NCI-H1105 treated with DMSO at 0.1 percent for 48 hours (cell line): ENCODE results near the gene SPOCD1.

Experiments
- DNase-seq: peaks from one replicate; lab custom pipeline; 2025; lab: John Stamatoyannopoulos, UW

Gene SPOCD1

DNA sequence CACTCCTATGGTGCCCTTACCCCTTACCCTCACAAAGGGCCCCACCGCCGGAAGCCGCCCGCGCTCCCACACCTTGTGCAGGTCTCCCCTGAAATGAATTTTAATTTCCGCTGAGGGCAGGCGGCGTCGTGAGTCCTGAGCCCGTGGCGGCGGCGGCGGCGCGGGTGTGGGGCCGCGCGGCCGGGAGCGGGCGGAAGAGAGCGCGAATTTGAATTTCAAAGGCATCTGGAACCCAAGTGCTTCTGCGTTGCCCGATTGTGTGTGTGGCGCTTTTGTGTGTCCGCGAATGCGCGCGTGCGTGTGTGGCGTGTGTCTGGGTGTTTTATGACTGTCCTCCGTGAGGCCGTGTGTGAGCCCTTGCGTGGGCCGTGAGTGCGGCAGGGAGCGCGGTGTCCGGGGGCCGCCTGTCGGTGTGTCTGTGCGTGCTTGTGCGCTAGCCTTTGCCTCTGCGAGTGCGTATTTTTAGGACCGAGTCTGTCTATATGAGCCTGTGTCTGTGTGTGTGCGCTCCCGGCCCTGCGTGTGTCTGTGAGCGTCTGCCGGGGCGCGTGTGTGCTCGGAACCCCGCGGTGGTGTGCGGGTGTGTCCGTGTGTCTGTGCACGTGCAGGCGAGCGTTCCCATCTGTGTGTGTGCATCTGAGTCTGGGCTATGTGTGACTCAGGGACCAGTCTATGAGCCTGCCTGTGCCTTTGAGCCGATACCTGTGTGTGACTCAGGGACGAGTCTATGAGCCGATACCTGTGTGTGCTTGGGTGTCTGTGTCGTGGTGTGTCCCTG, 43.7 kb downstream of the SPOCD1 start:
- DNase-seq: no peak

DNA sequence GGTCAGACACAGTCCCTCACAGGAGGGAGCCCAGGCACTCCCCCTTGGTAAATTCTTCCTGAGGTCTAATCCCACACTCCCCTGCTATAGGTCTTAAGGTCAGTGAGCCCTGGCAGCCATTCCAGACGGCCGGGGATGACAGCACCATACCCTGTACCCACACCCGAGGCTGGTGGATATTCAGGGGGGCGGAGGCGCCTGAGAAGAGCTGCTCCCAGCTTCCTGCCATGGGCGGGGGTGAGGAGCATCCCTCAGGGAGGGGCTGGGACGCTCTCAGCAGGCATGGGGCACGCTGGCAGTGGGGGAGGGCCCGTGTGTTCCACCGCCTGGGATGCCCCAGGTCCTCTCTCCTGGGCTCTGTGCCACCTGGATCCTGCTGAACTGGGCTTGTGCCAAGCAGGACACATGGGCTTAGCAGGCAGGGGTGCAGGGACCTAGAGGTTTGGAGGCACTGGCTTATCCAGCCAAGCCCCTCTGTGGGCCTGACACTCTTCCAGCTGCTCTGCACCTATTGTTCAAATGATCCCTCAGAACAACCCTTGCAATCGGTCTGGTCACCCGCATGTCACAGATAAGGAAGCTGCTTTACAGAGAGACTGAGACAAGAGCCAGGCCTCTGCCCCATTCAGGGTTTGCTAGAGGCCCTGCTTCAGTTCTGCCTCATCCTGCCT, 46.0 kb downstream of the SPOCD1 start:
- DNase-seq: peak; percentile 77

DNA sequence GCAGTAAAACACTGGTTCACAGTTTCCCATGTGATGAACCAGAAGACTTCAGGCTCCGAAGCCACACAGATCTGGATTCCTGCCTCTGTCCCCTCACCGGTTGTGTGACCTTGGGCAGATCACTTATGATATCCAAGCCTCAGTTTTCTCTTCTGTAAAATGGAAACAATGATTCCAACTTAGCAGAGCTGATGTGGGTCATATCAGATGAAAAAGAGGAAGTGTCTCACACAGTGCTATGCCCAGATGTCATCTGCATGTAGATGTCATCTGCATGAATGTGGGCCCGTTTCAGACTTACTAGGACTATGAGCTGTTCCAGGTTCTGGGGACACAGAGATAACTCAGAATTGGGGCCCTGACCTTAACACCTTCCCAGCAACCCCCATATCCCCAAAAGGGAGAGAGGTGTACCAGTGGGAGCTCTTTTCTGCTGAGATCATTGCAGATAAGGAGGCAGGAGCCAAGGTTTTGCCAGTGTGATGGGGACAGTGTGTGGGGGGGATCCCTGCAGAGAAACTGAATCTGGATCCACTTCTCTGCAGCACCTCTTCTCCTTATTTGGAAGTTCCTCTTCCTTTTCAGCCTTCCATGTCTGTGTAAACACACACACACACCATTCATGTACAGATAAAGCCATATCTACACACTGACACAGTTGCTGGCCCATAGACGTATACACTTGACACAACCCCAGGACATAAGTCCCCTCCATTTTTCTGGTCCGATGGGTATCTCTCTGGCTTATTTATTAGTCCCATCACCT, 46.7 kb downstream of the SPOCD1 start:
- DNase-seq: no peak

DNA sequence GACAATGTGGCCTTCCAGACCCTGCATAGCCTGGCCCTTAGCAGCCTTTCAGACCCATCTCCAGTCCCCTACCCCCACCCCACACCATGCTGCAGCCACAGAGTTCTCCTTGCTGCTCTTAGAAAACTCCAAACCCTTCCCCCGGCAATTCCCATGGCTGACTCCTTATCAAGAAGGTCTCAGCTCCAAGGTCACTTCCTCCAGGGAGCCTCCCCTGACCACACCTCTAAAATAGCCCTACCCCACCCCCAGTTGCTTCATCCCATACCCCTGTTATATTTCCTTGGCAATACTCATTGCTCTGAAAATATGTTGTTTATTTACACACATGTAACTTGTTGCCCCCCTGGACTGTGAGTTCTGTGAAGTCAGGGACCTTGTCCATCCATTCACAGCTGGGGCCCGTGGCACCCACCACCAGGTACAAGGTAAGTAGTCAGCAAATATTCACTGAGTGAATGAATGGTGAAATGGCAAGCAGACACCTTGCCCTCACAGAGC, 47.4 kb downstream of the SPOCD1 start:
- no peak for DNase-seq

DNA sequence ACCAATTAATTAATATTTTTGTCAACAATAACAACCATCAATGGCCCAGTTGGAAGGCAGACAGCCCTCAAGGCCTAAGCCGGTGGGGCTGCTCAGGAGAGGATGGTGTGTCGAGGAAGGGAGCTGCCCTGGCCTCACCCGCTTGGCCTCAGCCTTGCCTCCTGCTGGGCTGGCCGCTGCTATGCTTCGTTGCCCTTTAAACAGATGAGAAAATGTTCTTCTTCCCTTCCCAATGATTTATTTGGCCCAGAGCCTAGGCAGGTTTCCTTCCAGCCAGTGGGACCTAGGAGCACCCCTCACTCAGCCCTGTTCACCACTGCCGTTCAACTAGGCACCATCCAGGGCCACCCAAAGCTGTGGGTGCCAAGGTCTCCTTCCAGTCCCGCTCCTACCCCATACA, 48.6 kb downstream of the SPOCD1 start:
- DNase-seq: no peak

DNA sequence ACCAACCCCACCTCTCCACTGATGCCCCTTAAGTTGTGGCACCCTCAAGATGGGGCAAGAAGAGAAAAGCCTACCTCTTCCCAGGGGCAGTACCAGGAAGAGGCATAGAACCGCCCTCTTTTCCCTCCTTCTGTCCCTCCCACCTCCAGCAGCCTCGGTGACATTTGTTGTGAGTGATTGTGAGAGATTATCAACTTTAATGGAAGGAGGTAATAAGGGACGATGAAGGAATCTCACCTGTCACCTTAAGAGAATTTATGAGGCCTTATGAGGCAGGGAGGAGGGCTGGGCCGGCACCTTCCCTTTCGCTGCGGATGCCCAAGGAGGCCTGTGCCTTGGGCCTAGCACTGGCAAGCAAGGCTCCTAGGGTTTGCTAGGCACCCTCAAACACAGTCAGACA, 50.3 kb downstream of the SPOCD1 start:
- DNase-seq: no peak

DNA sequence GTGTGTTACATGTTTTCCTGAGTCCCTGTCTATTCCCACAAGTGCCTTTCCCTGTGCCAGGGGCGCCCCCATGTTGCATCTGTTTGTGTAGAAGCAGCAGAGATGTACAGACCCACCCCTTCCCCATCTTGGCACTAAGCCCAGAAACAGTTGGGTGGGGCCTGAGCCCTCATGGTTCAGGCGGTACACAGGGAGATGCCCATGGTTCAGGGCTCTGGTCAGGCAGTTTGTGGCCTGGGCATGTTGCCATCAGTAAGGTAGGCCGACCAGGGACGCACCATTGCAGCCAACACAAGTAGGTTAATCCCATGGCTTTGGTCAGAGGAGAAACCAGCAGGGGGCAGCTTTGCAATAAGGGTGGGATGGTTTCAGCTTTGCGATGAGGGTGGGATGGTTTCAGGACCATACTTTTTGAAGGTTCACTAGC, 50.8 kb downstream of the SPOCD1 start:
- peak; percentile 81 for DNase-seq

DNA sequence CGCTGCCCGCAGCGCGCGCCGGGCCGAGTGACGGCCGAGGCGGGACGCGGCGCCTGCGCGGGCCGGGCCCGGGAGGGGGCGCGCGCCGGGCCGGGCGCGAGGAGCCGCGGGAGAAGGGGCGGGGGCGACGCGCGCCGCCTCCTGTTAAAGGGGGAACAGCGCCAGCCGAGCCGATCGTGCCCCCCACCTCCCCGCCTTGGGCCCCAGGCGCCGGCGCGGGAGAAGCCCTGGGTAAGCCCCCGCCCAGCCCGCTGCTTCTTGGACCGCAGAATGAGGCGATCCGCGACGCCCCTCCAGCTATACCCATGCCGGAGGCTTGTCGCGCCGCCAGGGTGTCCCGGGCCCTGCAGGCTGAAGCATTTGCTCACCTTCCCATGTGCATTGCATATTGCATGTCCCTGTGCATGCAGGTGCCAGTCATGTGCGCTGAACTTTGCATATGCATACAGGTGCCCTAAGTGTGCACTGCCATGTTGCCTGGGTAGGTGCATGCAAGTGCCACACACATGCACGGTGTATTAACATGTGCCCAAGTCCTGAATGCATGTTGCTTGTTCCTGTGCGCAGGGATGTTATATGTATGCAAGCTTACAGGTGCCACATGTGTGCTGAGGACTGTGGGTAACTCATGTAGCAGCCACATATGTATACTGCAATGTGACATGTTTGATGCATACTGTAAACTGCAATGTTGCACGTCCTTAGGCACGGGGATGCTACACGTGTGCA, 51.3 kb downstream of the SPOCD1 start, which contains the start of gene ADGRB2:
Gene ADGRB2 (minus strand): TSS at position 29 of the 729 bp plus-strand sequence. CDS start 7,119 bp downstream, outside the sequence.
- DNase-seq: peak; percentile 61

DNA sequence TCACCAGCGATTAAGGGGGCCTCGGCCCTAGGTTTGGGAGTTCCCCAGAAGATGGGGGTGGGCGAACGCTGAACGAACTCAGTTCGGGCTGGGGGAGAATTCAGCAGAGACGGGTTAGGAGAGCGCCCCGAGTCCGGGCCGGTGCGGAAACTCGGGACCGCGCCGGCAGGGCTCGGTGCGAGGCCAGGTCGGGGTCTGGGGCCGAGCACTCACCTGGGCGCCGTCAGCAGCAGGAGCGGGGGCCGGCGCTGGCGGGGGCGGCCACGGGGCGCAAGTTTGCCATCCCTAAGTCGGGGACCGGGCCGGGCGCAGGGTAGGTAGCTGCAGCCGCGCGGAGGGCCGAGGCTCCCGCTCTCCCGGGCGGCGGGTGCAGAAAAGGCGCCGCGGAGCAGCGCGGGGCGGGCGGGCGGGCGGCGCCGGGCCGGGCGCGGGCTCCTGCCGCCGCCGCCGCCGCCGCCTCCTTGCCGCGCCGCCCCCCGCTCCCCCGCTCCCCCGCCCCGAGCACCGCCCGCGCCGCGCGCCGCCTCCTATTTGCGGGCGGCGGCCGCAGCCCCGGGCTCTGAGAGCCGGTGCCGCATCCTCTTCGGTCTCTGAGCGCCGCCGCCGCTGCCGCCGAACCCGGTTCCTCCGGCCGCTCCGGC, 52.0 kb downstream of the SPOCD1 start:
- DNase-seq: no peak

DNA sequence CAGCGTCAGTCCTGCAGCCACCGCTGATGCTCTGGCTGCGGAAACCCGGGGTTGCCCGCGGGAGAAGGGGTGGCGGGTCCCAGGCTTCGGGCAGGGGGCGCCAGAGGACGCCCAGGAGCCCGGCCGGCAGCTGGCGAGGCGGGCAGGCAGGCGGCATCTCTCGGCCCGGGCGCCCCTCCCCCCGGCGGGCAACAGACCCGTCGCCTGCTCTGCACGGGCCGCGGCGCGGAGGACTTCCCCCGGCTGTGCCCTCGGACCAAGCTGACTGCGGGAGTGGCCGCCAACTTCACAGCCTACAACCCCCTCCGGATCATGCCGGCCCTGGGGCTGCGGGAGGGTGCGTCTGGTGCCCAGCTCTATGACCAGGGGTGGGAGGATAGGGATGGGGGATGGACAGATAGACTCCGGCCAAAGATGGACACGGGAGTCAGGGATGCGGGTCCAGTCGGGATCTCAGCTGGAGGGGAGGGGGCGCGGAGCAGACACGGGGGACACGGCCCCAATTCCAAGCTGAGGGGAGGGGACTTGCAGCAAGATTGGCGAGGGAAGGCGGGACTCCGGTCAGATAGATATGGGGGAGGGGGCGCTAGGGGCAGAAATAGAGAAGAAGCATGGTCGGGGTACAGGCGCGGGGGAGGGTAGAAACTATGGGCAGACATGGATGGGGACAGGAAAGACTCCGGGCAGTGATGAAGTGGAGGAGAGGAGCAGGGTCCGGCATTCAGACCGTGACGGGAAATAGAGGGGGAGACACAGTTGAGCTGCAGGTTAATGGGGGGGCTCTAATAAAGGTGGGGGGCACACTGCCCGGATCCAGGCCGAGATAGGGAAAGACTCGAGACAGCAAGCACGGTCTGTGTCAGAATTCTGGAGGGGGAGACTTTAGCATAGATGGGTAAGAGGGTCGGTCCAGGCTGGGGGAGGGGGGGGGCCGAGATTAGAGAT, 52.8 kb downstream of the SPOCD1 start:
- DNase-seq: peak; percentile 83

DNA sequence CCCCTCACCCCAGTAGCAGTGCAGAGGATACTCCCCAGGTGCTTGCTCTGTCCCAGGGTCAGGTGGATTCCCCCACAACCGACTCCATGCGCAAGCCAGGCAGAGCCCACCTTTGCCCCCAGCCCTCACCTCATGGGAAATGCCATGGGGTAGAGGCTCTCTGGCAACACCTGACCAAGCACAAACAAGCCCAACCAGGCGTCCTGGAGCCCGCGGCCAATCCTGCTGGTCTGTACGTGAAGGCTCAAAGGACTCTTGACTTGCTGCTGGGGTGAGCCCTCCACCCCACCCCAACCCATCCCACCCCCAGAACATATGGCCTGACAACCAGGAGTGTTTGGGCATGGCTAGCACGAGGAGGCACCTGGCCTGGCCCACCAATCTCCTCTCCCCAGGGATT, 53.5 kb downstream of the SPOCD1 start:
- no peak for DNase-seq

DNA sequence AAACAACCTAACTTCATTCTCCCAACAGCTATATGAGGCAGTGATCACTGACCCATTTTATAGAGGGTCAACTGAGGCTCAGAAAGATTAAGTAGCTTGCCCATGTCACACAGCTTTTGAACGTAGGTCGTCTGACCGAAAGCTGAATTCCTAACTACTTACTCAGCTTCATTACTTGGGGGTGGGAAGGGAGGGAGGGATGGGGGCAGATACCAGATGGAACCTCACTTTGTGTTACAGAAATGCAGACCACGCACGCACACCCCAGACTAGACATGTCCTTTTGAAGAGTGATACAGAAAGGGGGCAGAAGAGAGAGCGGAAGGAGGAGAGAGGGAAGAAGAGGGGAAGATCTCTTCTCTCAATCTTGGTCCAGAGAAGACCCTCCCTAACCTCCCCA, 53.9 kb downstream of the SPOCD1 start:
- no peak for DNase-seq

DNA sequence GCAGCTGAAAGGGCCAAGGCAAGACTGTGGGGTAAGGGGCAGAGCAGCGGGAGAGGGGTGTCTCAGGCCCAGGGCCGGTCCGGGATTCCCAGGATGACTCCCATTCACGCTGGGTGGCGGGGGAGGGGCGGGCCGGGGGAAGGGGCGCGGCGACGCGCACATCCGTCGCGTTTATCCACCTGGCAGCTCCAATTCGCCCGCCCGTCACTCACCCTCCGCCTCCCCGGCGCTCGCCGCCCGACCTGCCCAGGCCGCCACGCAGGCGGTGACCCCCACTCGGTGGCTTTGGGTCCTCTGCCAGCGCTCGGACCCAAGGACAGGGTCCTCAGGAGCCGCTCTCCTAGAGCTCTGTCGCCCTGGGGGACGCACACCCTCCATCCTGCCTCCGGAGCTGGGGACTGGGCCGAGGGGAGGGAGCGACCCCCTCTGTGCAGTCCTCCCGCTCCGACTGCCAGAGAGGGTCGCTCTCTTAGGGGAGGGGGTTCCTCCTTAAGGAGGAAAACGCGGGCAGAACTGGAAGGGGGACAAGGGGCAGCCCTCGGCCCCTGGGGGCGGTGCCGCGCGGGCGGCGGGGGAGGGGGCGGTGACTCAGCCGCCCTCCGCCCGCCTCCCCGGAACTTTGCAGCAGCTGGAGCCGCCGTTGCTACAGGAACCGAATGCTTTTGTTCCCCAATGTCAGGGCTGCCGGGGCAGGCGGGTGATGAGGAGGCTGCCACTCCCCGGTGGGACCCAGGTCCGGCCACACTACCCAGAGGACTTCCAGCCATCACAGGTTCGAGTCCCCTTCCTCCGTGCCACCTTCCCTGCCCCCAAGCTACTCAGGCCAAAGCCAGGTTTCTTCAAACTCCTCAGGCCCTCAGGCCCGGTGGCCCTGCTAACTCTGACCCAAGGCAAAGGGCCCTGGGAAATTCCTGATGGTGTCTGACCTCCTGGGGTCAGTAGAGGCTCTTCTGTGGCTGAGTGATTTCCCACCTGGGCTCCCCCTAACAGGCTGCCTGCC, 55.1 kb downstream of the SPOCD1 start:
- DNase-seq: peak; percentile 73

DNA sequence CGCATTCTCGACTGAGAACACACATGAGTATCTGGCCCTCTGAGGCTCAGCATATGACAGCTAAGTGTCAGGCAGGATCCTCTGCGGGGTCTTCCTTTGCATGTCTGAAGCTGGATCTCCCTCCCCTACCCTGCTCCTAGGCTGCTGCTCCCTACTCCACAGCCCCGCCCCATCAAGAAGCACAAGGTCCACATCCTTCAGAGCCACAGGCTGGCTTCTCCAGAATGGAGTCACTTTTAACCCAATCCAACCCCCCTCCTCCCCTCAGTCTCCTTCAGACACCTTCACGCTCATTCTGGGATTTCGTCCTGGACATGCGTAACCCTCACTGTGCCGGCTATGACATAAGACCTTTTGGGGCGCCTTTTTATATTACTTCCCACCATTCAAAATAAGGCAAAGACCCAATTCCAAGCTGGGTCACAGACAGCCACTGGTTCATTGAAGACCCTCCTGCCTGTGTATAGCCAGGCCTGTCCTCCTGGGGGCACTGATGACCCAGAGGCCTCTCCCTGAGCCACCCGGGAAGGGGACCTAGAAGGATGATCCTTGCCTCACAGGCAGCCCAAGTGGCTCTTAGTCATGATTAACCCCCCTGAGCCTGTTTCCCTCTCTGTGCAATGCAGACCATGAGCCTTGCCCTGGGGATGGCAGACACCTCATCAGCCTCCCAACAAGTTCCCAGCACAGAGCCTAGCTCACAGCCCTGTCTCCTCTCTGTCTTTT, 56.4 kb downstream of the SPOCD1 start:
- DNase-seq: no peak

DNA sequence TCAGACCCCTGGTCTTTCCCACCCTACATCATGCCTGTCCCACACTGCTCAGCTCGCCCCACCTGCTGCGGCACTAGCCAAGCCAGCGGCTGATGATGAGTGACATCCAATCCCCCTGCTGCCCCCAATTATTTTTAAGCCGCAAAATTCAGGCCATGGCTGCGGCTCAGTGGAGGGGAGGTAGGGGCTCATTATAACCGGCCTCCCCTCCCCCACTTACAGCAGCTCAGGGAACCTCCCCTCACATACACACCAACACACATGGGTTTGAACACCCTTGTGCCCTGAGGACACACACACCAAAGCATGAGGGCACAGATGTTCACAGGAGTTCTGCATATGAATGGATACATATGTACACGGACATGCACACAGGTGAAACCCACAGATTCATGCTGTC, 57.0 kb downstream of the SPOCD1 start:
- DNase-seq: no peak

DNA sequence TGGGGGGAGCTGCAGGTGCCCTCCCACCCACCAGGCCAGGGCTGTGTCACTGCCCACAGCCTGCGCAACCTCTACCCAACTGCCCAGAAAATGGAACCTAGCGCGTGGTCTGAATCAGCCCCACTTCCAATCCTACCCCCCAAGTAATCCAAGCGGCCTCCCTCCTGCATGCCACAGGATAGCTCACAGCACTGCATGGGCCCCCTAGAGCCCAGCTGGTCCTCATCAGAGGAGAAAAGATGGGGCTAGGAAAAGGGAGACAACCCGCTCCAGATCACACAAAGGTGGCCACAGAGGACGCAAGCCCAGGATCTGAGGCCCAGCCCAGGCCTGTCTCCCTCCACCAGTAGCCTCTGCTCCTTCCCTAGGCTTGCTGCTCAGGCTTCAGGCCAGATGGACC, 57.8 kb downstream of the SPOCD1 start:
- no peak for DNase-seq

DNA sequence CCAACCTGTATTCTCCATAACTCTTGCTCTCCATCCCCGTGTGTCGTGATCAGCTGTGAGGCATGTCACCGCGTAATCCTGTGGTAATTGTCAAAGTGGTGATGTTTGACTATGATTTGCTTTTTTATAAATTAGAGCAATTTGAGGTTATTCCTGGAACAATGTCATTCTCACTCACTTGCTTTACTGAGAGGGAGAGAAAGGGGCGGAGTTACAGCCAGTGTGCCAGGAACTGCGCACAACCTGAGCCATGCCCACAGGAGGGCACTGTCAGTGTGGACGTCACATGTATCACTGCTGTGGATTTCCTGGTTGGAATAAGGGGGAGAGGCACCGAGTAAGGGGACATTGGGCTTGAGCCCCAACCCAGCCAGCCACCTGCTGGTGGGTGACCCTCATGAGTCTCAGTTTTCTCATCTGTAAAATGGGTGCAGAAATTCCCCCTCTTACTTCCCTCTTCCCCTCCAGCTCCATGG, 58.6 kb downstream of the SPOCD1 start:
- no peak for DNase-seq

DNA sequence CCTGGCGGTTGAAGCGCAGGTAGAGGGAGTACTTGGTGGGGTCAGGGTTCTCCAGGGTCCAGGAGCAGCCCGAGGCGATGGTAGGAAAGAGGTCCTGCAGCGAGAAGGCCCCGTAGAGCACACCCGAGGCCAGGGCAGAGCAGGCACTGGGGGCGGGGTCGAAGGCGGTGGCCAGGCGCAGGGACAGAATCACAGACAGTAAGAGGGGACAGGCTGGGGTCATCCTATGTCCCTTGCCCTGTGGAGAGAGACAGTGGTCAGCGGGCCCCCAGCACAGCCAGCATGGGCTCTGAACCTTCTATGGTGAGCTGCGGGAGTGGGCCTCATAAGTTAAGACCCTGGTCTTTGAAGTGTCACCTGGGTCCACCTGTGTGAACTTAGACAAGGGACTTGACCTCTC, 59.2 kb downstream of the SPOCD1 start:
- DNase-seq: no peak
